Islet of Langerhans (tissue), 1 donor: Measurements from ENCODE around the gene ATP6V0C.
"Not testable (repeated sequence)": the region's sequence is repeated elsewhere in the genome, so short reads cannot be mapped to it uniquely, and the experiment has no call there.

Source experiments
- FAIRE-seq: peaks from one replicate; lab custom pipeline; 2011; peaks lifted over from hg19 to GRCh38; lab: Jason Lieb, UNC

Gene ATP6V0C

DNA sequence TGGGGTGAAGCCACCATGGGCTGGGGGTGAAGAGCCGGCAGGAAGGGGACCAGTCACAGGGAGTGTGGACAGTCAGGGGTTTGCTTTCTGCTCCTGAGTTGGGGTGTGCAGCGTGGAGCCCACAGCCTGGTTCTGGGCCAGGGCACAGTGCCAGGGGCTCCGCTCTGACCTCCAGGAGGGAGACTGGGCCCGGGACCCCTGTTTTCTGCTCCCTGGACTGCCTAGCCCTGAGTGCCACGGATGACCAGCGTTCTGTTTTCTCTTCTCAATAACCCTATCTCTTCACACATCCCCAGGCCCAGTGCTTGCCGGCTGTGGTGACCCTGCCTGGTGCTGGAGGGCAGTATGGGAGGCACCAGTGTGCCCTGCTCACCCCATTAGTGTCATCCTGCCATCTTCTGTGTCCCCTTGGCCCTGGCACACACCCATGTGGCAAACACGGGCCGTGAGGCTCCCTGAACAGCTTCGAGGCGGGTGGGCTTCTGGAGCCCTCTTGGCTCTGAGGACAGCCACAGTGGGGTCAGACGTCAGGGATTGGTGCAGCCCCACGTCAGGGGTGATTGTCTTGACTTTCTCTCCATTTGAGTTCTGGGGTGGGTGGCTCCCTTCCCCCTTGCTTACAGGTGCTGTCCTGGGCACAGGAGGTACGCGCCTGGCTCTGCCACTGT lies 16.3 kb downstream of the ATP6V0C start:
- no peak for FAIRE-seq

DNA sequence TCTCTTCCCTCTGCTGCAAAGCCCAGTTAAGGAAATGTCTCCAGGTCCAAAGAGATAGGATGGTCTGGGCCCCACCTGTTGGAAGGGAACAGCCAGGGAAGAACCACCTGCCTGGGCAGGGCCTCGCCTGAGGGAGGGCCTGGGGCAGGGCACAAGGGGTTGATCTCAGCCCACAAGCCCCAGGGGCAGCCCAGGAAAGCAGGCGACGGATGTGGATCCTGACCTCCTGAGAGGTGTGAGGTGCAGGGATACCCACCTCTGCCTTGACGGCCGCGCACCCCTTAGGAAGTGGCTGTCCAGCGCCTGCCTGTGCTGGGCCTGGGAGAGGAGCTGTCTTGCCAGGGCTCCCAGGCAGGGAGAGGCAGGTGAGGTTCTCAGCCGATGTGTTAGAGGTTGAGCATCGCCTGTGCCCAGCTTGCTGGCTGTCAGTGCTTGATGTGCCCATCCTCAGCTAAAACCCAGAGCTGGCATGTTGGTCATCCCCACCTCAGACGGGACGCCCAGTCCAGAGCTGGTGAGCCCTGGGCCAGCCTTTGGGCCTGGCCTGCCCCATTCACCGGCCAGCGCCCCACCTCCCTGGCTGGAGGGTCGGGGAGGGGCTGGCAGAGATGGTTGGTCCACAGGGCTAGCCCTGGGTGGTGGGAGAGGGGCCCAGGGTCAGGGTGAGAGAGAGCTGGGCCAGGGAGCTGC lies 17.0 kb downstream of the ATP6V0C start:
- no peak for FAIRE-seq

DNA sequence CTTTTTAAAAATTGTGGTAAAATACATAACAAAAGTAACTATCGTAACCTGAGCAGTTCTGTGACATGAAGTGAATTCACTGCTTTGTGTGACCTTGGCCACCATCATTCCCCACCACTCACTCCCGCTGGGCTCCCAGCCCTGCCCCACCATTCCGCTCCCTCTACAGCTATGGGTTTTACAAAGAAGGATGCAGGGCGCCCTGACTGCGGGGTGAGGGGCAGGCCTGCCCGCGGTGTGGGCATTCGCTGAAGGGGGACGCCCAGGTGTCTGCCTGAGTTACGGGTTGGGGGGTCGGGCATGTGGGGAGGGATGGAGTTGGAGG lies 17.6 kb downstream of the ATP6V0C start, which contains the start of gene CEMP1:
CEMP1 (minus strand) TSS at position 38 of the 325 bp plus-strand sequence. CDS start 335 bp downstream, outside the sequence.
- no peak for FAIRE-seq

DNA sequence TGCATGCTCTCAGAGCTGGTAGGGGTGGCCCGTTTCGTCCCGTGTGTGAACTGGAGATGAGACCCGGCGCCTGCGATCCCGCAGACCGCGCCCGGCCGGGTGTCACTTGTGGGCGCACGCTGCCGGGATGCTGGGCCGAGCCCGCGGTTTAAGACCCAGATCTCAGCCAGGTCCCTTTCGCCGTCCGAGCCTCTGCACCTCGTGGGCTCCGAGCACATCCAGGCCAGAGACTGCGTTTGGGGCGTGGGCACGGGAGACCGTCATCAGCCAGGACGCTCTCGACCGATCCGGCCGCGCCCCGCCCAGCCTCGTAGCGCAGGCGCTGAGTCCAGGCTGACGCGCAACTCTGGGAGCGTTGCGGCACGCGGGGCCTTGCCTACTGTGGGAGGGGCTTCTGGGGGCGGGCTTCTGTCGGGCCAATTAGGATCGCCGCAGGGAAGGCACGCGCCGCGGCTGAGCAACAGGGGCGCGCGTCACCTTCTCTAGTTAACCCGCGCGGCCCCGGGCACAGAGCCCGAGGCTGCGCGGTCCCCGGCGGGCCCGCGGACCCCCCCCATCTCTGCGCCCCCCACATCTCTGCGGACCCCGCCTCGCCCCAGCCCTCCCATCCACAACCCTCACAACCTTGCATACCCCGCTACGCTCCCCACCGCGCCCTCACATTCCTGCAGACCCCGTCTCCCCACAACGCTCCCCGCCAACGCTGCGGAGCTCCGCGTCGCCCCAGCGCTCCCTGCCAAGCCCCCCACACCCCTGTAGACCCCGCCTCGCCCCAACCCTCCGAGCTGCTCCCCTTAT lies 18.1 kb downstream of the ATP6V0C start:
- no peak for FAIRE-seq

DNA sequence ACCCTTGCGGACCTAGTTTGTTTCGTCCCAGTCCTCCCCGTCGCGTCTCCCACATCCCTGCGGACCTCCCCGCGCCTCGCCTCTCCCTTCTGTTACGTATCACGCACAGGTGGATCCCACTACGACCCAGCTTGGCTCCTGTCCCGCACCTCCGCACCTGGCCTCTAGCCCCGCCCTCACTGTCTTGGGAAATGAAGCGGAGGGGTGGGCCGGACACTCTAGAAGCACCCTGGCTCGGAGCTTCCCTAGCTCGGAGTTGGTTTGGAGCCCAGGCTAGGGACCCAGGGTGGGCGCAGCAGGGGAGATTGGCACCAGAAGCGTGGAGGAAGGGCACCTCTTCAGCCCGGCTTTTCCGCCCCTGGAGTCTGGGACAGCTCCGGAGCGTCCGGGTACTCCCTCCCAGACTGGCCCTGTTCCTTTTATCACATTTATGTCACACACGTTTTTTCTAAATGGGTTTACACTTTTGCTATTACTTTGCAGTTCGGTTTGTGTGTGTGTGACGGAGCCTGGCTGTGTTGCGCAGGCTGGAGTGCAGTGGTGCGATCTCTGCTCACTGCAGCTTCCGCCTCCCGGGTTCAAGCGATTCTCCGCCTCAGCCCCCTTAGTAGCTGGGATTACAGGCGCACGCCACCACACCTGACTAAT lies 18.9 kb downstream of the ATP6V0C start:
- FAIRE-seq = no peak

DNA sequence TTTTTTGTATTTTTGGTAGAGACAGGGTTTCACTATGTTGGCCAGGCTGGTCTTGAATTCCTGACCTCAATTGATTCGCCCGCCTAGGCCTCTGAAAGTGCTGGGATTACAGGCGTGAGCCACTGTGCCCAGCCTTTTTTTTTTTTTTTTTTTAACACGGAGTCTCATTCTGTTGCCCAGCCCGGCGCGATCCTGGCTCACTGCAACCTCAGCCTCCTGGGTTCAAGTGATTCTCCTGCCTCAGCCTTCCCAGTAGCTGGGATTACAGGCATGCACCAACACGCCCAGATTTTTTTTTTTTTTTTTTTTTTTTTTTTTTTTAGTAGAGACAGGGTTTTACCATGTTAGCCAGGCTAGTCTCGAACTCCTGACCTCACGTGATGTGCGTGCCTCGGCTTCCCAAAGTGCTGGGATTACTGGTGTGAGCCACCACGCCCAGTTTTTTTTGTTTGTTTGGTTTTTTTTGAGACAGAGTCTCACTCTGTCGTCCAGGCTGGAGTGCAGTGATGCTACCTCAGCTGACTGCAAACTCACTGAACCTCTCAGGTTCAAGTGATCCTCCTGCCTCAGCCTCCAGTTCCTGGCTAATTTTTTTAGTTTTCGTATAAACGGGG lies 19.5 kb downstream of the ATP6V0C start:
- FAIRE-seq = not testable (repeated sequence)

DNA sequence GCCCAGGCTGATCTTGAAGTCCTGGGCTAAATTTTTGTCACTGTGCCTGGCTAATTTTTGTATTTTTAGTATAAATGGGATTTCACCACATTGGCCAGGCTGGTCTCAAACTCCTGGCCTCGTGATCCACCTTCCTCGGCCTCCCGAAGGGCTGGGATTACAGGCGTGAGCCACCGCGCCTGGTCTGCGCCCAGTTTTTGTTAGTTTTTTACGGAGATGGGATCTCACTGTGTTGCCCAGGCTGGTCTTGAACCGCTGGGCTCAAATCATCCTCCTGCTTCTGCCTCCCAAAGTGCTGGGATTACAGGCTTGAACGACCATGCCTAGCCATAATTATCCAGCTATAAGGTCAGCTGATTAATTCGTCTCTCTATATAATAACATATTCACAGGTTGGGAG lies 20.2 kb downstream of the ATP6V0C start:
- FAIRE-seq = no peak

DNA sequence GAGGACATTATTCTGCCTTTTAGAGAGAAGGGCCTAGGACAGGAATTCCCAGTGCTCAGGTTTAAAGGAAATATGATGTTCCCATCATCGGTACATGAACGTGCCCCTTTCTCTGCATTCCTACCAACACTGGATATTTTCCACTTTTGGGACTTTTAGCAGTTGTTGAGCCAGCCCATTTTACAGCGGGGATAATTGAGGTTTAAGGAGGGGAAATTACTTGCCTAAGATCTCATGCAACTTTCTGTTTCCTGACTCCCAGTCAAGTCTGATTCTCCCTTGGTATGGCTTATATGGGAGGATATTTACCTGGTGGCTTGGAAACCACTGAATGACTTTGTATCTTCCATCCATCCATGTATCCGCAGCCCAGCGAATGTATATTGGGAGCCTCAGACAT lies 20.6 kb downstream of the ATP6V0C start:
- not testable (repeated sequence) for FAIRE-seq

DNA sequence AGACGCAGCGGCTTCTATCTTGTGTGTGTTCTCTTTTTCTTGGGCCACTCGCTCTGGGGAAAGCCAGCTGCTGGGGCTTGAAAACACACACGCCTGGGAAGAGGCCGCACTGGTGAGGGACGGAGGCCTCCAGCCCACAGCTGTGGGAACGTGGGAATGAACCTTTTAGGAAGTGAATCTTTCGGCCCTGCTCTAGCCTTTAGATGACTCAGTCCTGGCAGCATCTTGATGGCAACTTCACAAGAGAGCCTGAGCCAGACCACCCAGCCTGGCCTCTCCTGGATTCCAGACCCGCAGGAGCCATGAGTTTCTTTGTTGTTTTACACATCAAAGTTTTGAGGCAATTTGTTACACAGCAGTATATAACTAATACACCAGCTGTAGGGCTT lies 21.9 kb downstream of the ATP6V0C start:
- FAIRE-seq = no peak

DNA sequence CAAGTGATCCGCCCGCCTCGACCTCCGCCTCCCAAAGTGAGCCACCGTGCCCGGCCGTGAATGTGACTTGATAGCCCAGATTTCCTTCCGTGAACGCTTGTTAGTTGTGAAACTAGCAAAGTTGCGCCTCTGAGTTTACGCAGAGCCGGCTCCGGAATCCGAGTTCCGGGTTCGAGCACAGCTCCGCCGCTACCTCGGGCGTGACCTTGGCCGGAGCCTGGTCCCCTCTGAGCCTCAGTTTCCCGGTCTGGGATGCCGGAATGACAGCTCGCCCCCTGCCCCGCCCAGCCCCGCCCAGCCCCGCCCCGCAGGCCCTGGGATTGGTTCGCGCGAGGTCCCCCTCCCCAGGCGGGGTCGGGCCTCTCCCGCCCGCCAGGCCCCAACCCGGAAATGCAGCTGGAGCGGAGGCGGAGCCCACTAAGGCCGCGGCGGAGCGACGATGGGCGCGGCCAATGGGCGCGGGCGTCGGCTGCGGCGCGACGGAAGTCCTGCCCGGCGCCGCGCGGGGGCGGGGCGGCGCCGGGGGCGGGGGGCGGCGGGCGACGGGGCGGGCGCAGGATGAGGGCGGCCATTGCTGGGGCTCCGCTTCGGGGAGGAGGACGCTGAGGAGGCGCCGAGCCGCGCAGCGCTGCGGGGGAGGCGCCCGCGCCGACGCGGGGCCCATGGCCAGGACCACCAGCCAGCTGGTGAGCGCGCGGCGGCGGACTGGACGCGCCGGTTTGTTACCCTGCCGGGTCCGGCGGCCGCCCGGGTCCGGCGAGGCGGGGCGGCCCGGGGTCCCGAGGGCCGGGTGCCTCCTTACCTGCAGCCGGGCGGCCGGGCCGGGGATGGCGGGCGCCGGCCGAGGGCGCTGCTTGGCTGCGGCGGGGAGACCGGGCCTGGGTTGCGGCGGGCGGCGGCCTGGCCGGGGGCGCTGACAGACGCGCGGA lies 24.0 kb downstream of the ATP6V0C start, which contains the start of gene PDPK1:
PDPK1 (plus strand) TSS at position 571 of the 929 bp plus-strand sequence; CDS start at position 663, 92 bp downstream.
- no peak for FAIRE-seq

DNA sequence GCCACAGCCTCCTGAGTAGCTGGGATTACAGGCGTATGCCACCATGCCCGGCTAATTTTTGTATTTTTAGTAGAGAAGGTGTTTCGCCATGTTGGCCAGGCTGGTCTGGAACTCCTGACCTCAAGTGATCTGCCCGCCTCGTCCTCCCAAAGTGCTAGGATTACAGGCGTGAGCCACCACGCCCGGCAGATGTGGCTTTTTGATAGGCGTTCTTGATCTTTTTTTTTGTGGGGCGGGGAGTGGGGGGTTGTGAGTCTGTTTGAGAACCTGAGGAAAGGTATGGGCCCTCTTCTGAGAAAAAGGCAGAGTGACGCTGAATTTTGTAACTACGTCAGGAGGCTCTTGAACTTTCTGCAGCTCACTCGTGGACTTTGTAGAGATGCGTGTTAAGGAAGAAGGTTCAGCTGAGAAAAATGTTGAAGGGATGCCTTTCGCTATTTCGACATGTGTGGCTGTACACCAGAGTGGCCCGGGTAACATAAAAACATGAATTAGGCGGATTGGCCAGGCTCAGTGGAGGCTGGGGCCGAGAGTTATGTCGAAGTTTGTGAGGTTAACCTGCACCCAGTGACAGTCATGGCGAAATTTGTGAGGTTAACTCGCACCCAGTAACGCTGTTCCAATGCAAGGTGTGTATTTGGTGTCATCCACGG lies 25.6 kb downstream of the ATP6V0C start:
- FAIRE-seq = not testable (repeated sequence)

DNA sequence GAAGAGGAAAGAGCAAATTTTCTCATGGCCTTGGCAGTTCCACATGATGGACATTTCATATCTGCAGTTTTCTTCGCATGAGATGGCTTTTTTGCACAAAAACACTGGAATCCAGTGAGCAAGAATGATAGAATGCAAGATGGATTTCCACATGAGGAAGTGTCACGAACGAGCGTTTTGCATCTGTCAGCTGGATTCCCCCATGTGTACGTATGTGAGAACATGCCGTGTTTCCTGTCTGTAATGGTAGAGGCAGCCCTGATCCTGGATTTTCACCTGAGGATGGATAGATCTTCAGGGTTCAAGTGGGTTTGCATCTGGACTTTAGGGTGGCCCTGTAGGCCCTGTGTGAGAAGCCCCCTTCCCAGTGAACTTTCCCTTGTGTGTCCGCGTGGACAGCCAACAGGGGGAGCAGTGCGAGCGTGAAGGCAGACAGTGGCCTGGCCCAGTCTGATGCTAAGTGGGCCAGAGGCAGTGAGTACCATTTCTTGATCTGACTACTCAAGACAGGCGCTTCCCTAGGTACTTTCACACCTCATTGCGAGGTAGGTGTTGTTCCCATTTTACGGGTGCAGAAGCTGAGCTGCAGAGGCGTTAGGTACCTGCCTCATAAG lies 26.2 kb downstream of the ATP6V0C start:
- not testable (repeated sequence) for FAIRE-seq

DNA sequence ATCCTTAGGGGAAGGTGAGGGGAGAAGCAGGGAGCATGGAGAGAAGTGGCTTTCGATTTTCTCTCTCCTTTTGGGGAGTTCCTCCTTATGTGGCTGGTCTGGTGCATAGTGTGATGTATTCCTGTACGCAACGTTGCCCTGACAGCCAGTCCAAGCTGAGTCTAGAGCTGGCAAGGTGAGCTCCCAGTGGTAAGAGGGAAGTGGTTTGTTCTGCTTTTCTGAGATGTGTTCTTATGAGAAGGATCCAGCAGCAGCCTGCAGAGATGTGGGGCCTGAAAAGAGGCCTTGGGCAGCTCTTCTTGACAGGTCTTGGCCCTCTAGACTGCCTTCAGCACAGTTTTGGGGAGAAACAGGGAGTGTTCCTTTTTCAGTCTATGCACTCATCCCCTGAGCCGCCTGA lies 27.2 kb downstream of the ATP6V0C start:
- not testable (repeated sequence) for FAIRE-seq

DNA sequence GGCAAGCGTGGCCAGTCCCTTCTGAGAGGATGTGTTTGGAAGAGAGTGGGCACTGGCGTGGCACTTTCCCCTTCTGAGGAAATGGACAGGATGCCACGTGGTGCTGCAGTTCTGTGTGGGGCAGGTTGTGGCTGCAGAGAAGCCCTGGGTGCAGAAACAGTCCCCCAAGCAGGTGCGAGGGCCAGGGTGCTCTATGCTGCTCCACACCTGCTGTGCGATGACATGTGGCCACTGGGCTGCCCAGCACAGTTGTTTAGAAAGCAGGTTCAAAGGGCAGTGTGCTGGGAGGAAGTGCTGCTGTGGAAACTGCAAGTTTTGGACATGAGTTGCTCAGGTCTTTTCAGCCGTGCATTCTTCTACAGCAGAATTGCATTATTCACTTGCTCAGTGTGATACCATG lies 27.7 kb downstream of the ATP6V0C start:
- FAIRE-seq = not testable (repeated sequence)

DNA sequence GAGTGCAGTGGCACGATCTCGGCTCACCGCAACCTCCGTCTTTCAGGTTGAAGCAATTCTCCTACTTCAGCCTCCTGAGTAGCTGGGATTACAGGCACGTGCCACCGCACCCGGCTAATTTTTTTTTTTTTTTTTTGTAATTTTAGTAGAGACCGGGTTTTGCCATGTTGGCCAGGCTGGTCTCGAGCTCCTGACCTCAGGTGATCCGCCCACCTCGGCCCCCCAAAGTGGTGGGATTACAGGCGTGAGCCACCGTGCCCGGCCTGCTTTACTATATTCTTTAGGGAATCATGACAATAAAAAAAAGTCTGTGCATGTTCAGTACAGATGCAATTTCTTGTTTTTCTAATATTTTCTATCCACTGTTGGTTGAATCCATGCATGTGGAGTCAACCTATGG lies 30.0 kb downstream of the ATP6V0C start:
- FAIRE-seq = not testable (repeated sequence)

DNA sequence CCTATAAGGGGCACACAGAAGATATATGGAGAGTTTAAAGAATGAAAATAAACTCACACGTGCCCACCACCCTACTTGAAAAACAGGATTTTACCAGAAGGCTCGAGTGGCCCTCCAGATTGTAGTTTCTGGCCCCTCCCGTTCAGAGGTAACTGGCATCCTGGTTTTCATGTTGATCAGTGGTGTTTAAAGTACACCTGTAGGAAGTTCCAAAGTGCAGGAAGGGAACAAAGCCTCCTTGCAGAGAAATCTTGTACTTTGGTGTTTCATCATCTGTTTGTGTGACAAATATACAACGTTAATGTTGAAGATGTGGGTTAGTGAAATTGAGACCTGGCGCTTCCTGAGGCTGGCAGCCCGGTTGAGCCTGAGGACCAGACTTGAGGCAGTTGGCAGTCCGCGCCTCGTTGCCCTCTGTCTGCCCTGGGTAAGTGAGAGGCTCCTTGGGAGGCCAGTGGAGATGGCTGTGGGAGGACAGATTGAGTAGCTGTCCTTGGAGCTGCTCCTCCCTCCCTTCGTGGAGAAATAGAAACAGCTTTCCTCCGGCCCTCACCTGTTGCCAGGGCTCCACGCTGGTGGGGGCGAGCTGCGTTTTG lies 36.6 kb downstream of the ATP6V0C start:
- FAIRE-seq = not testable (repeated sequence)

DNA sequence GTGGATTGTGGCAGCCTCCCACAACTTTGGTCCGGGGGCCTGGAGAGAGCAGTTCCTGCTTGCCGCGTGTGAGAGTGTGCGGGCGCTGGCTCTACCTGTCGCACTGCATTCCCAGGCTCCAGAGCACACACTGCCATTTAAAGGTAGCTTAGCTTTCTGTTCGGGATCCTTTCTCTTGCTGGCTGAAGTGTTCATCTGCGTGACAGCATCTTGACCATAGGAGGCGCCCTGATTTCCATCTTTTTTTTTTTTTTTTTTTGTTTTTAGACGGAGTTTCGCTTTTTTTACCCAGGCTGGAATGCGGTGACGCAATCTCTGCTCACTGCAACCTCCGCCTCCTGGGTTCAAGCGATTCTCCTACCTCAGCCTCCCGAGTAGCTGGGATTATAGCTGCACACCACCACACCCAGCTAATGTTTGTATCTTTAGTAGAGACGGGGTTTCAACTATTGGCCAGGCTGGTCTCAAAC lies 37.7 kb downstream of the ATP6V0C start:
- not testable (repeated sequence) for FAIRE-seq

DNA sequence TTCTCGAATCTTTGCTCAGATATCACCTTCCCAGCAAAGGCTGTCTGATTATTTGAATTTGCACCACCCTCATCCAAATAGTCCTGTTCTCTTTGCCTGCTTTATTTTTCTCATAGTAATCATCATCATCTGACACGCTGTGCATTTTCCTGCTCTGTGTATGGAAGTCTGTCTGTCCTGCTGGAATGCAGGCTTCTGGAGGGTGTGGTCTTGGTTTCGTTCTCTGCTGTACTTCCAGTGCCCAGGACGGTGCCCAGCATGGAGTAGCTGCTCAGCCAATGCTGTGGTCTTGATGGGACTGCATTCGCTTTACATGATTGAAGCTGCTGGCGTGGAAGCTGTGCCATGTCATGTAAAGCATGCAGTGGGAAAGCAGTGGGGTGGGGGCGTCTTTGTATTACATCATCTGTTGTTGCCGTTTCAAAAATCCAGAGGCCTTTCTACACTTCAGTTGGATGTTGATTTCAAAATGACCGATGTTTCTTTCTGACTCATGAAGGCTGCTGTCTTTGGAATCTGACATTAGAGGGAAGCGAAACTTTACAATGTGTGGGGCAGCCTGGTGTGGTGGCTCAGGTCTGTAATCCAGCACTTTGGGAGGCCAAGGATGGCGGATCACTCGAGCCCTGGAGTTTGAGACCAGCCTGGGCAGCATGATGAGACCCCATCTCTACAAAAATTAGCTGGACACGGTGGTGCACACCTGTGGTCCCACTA lies 41.1 kb downstream of the ATP6V0C start:
- FAIRE-seq = not testable (repeated sequence)

DNA sequence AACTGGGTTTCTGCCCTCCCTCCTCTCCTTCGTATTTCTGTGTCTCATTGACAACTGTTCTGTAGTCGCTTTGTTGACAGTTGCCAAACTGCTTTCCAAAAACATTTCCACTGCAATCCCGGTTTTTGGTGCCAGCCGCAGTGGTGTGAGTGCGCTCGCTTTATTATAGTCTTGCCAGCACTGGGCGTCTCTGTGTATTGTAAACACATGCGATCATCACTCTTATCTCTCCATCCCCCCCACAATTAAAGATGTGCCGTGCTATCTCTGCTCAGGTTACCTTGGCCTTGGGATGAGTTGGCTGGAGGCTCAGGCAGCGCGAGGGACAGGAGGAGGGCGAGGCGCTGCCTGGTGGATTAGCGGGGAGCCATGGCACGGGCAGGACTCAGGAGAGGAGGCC lies 43.4 kb downstream of the ATP6V0C start:
- not testable (repeated sequence) for FAIRE-seq
